Fibroblast of mammary gland (primary cell): ENCODE measurements around the gene TK1.
A peak's percentile ranks its signal among the peaks of the same experiment; 100 is the strongest.

Experiments used
- DNase-seq: peaks from one replicate; pipeline ENCODE4 v3.0.0-alpha.2; 2010; ENCODE audit warnings: low read depth
- H3K4me3 ChIP-seq: 2 replicates; pipeline ENCODE4 v1.5.1; 2011; ENCODE audit warnings: low read depth, mild to moderate bottlenecking, low read length, moderate library complexity; ENCODE audit not compliant: control insufficient read depth
- CTCF ChIP-seq: conservative IDR thresholded peaks from 2 replicates; pipeline ENCODE4 v1.5.1; 2011; ENCODE audit warnings: low read depth, low read length, inconsistent platforms; ENCODE audit not compliant: control insufficient read depth, insufficient read depth

Gene TK1

GRCh38 chr17:78135858-78136500 is 50.9 kb downstream of the TK1 start:
- TF ChIP-seq CTCF: no peak
- DNase-seq: no peak
- H3K4me3 ChIP-seq: no peak overlapping the region

DNA sequence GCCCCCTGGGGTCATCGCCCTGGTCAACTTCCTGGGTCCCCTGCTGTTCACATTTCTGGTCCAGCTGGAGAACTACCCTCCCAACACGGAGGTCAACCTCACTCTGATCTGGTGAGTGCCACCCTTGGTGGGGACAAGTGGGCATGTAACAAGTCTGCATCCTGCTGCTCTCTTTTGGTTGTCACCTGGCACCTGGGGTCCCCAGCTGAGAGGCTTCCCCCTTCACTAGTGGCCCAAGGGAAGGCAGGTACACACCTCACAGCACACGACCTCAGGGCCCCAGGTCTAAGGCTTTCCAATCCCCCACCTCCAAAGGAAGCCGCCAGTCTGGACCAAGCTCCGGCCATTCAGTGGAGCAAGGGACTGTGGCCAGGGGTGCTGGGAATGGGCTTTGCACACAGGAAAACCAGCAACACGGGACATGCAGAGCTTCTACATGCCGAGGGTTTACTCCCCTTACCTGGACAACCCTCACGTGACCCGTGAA is 51.9 kb downstream of the TK1 start:
- DNase-seq: no peak
- no peak for TF ChIP-seq CTCF
- H3K4me3 ChIP-seq: no peak overlapping the region

DNA sequence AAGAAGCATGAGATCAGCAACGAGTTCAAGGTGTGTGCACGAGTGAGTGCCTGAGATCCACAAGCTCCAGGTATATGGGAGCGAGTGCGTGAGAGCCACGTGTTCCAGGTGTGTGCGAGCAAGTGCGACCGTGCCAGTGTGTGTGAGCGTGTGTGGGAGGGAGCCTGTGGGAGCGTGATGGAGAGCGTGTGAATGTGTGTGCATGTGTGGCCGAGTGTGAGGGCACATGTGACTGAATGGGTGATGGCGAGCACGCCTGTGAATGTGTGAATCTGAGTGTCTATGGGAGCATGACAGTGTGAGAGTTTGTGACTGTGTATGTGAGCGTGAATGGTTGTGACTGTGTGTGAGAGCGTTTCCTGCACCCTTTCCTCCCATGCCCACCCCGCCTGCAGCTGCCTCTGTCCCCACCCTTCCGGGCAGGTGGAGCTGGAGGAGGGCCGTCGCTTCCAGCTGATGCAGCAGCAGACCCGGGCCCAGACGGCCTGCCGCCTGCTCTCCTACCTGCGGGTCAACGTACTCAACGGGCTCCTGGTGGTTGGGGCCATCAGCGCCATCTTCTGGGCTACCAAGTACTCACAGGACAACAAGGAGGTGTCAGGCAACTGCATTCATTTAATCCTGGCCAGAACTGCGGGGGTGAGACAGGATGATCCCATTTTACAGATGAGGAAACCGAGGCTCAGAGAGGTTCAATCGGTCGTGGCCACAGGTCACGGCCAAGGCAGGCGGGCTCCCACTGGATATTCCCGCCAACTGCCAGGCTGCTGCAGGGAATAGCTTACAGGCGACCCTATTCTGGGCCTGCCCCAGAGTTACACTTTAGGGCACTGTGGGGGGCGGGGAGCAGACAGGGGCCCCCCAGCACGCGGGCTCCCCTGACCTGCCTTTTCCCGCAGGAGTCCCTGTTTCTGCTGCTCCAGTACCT is 52.6 kb downstream of the TK1 start:
- peak; percentile 25 for DNase-seq
- TF ChIP-seq CTCF: peak; percentile 42
- no peak overlapping the region for H3K4me3 ChIP-seq

DNA sequence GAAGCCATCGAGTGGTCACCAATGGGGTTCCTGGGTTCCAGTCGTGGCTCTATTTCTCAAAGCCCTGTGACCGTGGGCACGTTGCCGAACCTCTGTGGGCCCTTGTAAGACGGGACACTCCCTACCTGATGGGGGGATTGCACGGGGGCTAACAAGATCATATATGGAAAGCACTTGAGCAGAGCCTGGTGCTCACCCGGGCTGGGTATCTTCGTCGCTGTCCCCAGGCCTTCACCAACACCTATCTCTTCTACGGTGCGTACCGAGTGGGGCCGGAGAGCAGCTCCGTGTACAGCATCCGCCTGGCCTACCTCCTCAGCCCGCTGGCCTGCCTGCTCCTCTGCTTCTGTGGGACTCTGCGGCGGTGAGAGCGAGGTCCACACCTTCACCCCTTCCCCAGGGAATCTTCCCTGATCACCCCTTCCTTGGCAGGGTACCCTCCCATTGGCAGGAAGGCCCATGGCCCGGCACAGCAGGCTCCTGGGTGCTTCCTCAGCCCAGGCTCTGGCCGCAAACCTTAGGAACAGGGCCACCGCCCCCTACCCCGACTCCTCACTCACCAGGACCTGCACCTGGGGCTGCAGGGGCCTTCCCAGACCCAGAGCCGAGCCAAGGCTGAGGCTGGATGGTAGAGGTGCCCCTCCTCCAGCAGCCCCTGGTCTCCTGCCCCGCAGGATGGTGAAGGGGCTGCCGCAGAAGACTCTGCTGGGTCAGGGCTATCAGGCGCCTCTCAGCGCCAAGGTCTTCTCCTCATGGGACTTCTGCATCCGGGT is 53.5 kb downstream of the TK1 start:
- no peak overlapping the region for H3K4me3 ChIP-seq
- no peak for DNase-seq
- no peak for TF ChIP-seq CTCF

GRCh38 chr17:78132767-78133178 is 54.1 kb downstream of the TK1 start:
- TF ChIP-seq CTCF: no peak
- DNase-seq: no peak
- no peak overlapping the region for H3K4me3 ChIP-seq

DNA sequence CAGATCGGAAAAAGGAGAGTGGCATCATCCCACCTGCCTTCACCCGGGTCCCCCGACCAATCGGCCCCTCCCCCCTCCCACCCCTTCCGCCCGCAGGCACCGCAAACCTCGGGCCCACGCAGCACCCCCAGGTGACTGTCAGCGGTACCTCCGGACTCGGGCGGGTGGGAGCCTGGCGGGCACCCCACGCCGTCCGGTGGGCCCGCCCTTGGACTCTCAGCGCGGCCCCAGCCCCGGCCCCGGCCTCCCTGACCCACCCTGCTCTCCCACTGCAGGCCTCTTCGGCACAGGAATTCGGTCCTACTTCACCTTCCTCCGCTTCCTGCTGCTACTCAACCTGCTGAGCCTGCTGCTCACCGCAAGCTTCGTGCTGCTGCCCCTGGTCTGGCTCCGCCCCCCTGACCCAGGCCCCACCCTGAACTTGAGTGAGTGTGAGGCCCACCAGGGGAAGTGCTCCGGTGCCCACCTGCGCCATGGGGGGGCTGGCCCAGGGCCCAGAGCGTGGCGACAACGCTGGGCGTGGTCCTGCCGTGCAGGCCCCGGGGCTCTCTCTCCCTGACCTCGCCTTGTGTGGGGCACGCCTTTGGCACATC is 54.7 kb downstream of the TK1 start:
- no peak for DNase-seq
- H3K4me3 ChIP-seq: no peak overlapping the region
- no peak for TF ChIP-seq CTCF
